Left kidney (tissue), 2 donors: ENCODE data around the gene ARHGAP32. TPM values are rescaled to one million over a fixed set of nuclear protein-coding genes. Genes with fewer than 3 reads are reported as not detected.

Experiments
- DNase-seq: peaks from one replicate; pipeline ENCODE4 v3.0.0-alpha.2; 2013
- polyA plus RNA-seq: library from polyadenylated mRNA; unstranded; fragments of 120-200 nt; gene quantifications from one replicate; pipeline ENCODE4 v1.2.1, GENCODE V29; 2013; ENCODE audit not compliant: insufficient read length

ARHGAP32 gene
- polyA plus RNA-seq, 1 donor = 22.7 TPM

- no peak for DNase-seq
Measured at GRCh38 chr11:129115652-129116586, 76.2 kb downstream of the ARHGAP32 start.

- no peak for DNase-seq
Measured at GRCh38 chr11:129109701-129110100, 82.4 kb downstream of the ARHGAP32 start.

GRCh38 chr11:129106788-129107187, 85.3 kb downstream of the ARHGAP32 start:
- DNase-seq = no peak

DNA sequence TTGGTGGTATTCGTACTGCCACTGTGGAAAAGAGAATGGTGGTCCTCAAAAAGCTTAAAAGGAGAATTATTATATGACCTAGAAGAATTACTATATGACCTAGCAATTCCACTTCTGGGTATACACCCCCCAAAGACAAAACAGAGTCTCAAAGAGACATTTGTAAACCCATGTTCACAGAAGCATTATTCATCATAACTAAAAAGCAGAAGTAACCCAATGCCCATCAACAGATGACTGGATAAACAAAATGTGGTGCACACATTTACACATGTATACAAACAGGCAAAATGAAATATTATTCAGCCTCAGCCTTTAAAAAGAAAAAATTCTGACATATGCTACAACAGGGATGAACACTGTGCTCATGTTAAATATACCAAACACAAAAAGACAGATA, 89.4 kb downstream of the ARHGAP32 start:
- DNase-seq = no peak

DNA sequence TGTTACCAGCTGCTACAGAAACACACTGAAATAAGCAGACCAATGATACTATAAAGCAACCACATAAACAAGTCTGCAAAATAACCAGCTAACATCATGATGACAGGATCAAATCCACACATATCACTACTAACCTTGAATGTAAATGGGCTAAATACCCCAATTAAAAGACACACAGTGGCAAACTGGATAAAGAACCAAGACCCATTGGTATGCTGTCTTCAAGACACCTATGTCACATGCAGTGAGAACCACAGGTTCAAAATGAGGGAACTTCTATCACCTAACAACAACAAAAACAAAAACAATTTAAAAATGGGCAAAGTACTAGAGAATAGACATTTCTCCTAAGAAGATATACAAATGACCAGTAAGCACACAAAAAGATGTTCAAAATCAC, 89.9 kb downstream of the ARHGAP32 start:
- no peak for DNase-seq

DNA sequence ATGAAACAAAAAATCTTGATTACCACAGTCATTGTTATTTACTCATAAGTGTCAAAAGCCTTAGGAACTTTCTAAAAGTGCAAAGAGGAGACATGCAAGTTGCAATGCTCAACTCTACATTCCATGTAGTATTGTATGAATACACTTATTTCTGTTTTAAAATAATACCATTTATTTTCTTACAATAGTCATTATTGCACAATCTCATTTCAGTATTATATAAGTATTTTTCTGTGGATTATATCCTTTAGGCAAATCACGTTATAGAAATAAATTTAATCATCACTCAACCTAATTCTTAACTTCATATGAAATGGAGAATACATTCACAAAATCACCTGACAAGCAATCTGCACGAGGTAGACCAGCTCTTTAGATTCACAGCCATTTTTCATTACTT, 98.8 kb downstream of the ARHGAP32 start:
- DNase-seq = no peak

- DNase-seq = no peak
Measured at GRCh38 chr11:129090056-129090455, 102.1 kb downstream of the ARHGAP32 start.

DNA sequence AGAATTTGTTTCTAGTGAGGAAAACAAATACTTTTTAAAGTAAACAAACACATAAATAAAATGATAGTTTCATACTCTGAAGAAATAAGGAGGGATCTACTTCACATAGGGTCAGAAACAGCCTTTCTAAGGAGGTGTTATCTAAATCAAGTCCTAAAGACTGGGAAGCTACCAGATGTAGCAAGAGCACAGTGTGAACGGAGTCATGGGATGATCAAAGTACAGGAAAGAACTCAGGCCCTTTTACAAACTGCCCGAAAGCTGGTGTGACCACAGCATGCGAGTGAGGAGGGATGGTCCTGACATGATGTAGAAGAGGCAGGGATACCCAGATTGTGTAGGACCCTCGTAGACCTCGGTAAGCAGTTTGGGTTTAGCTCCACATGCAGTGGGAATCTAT, 102.8 kb downstream of the ARHGAP32 start:
- DNase-seq = no peak

GRCh38 chr11:129086976-129087375, 105.1 kb downstream of the ARHGAP32 start:
- DNase-seq = no peak

DNA sequence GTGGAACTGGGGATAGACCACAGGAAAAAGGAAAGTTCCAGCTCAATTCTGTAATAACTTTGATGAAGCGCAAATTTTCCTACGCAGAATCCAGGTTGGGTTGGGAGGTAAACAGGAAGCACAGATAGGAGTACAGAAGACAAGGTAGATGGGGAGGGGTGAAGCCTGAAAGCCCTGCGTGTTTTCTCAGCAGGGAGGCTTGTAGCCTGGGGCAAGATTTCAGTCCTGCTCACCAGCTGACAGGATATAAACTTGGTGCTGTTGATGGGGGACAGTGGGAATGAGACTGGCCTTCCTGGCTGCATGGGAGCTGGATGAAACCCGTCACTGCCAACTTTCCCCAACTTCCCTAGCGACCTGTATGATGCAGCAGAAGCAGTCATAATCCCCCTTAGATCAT, 114.9 kb downstream of the ARHGAP32 start:
- no peak for DNase-seq

DNA sequence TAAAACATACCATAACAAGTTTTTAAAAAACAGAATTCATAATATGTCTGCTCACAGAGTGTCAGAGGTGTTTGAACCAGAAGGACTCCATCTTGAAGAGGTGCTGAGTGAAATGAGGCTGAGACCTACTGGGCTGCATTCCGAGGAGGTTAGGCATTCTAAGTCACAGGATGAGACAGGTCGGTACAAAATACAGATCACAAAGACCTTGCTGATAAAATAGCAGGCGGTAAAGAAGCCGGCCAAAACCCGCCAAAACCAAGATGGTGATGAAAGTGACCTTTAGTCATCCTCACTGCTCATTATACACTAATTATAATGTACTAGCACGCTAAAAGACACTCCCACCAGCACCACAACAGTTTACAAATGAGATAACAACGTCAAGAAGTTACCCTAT, 116.4 kb downstream of the ARHGAP32 start:
- no peak for DNase-seq

DNA sequence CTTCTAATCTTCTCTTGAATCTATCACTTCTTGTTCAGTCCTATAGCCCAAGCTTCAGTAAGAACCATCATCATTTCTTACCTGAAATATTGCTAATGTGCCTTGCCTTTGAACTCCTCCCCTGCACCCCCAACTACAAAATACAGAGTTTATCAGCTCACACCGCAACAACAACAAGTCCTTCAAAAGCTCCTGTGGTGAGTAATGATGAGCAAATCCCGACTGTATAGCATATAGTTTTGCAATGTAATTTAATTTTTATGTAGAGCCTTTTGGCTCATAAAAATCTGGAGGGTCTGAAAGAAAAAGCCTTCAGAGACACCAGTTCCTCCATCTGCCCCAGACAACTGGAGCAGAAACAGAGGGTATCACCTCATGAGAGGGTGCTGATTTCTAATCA, 124.7 kb downstream of the ARHGAP32 start:
- DNase-seq = no peak

GRCh38 chr11:129066229-129066628, 125.9 kb downstream of the ARHGAP32 start:
- no peak for DNase-seq

DNA sequence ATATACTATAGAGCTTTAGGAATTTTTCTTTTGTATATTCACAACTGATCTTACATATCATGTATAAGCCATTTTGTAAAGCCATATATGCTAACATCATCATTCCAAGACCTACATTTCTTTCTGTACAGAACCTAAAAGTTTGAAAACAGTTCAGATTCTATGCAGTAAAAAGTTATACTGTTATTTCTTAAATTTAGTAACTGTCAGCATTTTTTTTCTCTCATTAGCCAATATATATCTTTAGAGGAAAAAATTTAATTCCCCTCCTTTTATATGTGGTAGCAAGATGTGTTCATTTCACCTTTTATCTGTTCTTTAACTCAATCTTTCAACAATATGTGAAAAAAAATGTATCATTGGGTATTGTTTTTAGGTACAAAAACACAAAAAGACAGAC, 129.0 kb downstream of the ARHGAP32 start:
- no peak for DNase-seq

DNA sequence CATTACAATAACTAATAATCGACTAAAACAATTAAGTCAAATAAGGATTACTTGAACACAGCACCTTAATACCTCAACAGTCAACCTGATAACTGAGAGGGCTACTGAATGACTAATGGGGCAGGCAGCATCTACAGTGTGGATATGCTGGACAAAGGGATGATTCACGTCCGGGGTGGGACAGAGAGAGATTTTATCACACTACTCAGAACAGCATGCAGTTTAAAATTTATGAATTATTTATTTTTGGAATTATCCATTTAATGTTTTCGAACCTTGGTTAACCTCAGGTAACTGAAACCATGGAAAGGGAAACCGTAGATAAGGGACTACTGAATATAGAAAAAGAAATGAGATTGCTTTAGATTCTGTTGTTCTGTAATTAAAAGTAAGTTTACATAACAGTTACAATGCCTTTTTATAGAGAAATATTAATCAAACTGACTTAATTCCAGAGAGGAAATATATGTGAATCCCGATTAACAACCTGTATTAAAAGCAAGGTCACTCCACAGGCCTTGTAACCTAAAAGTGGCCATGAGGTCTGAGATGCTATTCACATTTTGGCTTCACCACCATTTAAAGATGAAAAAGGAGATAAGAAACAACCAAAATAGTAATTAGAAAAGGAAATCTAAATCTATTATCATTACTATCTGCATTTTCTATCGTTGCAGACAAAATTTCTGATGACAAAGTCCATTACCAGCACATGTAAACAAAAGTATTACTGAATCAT, 130.5 kb downstream of the ARHGAP32 start:
- no peak for DNase-seq

DNA sequence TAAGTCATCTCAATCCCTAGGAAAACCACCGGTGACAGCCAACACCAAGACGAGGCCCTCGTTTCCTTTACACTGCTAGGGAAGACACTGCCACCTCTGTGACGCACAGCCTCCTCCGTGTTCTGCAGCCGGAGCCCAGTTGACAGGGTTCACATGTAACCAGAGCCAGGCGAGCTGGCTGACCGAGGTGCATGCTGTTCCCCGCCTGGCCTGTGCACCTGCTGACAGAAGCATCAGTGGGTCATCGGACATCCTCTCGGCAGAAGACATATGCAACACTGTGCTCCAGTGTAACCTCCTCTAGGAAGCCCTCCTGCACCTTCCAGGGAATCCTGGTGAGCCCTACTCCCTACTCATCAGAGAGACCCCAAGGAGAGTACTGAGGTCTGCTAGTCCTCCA, 135.2 kb downstream of the ARHGAP32 start:
- no peak for DNase-seq

DNA sequence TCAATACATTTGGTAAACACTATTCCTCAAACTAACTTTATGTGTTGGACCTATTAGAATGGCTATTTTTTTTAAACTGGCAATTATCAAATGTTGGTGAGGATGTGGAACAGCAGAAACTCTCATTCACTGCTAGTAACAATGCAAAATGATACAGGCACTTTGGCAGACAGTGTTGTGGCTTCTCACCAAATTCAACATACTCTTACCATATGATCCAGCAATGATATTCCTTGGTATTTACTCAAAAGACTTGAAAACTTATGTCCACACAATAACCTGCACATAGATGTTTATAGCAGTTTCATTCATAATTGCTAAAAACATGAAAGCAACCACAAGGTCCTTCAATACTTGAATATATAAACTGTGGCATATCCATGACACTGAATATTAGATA, 136.9 kb downstream of the ARHGAP32 start:
- no peak for DNase-seq

GRCh38 chr11:129048911-129049310, 143.2 kb downstream of the ARHGAP32 start:
- no peak for DNase-seq

DNA sequence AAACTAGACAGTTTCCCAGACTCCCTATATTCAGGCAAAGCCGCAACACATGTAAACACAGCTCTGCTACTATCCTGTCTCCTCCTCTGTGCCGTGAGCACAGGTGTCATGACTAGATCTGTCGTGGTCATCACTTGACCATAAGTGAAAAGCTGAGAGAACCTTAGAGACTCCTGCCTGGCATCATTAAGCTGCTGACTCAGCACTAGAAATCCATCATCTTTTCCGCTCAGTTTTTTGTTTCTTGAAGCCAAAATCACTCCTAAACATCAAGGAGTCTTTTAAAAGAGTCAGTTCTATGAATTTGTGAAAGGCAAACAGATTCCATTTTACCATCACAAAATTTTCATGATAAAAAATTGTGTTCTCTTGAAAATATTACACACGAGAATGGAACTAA, 147.0 kb downstream of the ARHGAP32 start:
- no peak for DNase-seq

DNA sequence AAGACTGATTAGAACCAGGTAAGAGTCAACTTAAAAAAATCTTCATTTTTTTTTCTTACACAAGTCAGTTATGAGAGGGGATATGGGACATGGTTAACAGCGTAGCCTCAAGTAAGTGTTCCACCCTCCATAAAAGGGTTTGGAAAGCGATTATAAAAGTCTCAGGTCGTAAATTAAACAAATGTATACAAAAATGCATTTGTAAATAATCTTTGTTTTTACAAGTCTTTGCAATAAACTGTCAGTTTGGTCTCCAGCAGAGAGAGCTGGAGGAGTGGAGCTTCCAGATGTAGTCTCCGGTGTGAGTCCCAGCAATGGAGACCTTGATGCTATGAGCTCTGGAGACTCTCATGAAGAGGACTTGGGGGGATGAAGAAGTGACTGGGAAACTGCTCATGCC, 149.6 kb downstream of the ARHGAP32 start:
- no peak for DNase-seq

DNA sequence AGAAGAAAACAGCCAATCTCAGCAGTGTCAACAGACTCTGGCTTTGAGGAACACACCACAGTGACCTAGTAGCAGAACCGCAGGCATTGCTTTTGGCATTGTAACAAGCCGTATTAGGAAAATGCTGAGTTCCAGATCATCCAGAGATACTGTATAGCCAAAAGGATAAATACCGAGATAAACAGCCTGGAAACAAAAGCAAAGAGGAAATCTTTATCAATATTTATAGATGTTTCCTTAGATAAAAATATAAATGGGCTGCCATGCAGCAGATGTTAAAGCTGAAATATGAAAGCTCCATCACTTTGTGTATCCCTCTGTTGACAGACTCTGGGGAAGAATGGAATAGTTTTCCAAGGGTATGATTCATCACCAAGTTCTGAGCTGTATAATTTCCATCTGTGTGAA, 150.5 kb downstream of the ARHGAP32 start:
- no peak for DNase-seq

- DNase-seq = no peak
Measured at GRCh38 chr11:129040934-129041333, 151.2 kb downstream of the ARHGAP32 start.

DNA sequence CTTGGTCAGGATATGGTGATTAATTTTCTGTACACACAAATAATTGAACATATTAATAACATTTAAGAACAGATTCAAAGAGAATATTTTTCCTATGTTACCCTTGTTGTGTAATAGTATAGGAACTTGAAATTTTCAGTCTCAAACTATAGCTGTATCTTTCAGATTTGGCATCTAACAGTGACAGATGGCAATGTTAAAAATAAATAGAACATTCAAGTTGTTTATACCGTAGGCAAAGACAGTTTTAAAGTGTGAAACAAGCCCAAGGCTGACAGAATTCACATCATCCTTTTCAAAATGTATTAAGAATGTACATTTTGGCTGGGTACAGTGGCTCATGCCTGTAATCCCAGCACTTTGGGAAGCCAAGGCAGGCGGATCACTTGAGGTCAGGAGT, 156.9 kb downstream of the ARHGAP32 start:
- no peak for DNase-seq

DNA sequence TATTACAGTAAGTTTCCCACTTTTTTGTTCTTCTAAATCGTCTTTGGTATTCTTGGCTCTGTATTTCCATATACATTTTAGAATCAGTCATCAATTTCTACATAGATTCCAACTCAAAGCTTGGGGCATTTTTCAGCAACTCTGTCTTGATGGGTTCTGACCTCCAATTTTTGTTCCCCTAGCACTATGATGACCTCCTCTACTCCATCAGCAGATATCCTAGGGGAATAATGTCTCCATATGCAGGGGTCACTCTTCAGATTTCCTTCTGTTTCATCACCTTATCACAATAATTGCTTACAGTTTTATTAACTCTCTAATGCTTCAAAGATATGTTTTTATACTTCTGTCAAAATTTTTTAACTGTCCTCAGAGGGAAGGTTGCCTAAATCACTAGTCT, 158.1 kb downstream of the ARHGAP32 start:
- DNase-seq = no peak
